Right lobe of liver (tissue), 4 donors: ENCODE data around the gene UGT2A2.

Source experiments
- POLR2A ChIP-seq: fragments of 450-650 bp; IDR thresholded peaks from one replicate; pipeline ENCODE4 v1.6.1; 2017; ENCODE audit warnings: antibody characterized with exemption, mild to moderate bottlenecking
- TF ChIP-seq, protein P1 (sequence below), 4 donors: fragments of 200-600 bp in 3 of 4; fragments of 450-650 bp in 1 of 4; IDR thresholded peaks; one replicate each; pipeline versions ENCODE4 v1.5.1 to v1.8.0; 2016 to 2022; ENCODE audit warnings: antibody characterized with exemption in 4 of 4, mild to moderate bottlenecking in 2 of 4
- donor health status: DM: no; HTN: no; CAD: no.
- donor health status: DM: no; HTN: no; CAD: no.
- donor health status: DM: no; HTN: yes; CAD: no.

- TF ChIP-seq, protein P1, sequence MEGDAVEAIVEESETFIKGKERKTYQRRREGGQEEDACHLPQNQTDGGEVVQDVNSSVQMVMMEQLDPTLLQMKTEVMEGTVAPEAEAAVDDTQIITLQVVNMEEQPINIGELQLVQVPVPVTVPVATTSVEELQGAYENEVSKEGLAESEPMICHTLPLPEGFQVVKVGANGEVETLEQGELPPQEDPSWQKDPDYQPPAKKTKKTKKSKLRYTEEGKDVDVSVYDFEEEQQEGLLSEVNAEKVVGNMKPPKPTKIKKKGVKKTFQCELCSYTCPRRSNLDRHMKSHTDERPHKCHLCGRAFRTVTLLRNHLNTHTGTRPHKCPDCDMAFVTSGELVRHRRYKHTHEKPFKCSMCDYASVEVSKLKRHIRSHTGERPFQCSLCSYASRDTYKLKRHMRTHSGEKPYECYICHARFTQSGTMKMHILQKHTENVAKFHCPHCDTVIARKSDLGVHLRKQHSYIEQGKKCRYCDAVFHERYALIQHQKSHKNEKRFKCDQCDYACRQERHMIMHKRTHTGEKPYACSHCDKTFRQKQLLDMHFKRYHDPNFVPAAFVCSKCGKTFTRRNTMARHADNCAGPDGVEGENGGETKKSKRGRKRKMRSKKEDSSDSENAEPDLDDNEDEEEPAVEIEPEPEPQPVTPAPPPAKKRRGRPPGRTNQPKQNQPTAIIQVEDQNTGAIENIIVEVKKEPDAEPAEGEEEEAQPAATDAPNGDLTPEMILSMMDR (IDR thresholded peaks at IDR 0.05) = no peak
- TF ChIP-seq POLR2A = no peak
Measured at GRCh38 chr4:69658133-69658532, 18.7 kb upstream of the UGT2A2 start.
